Right kidney (tissue), 1 donor: ENCODE measurements around the gene KRTAP12-3.
"Not testable (repeated sequence)": the region's sequence is repeated elsewhere in the genome, so short reads cannot be mapped to it uniquely, and the experiment has no call there.

Source experiments
- DNase-seq: peaks from one replicate; pipeline ENCODE4 v3.0.0-alpha.2; 2016

Gene KRTAP12-3

GRCh38 chr21:44627181-44627822 is 30.4 kb upstream of the KRTAP12-3 start:
- not testable (repeated sequence) for DNase-seq

- not testable (repeated sequence) for DNase-seq
Measured at GRCh38 chr21:44627831-44628233, 29.9 kb upstream of the KRTAP12-3 start.

GRCh38 chr21:44628707-44629391 is 28.9 kb upstream of the KRTAP12-3 start:
- no peak for DNase-seq

GRCh38 chr21:44630440-44630839 is 27.3 kb upstream of the KRTAP12-3 start:
- no peak for DNase-seq

- no peak for DNase-seq
Measured at GRCh38 chr21:44632067-44632466, 25.7 kb upstream of the KRTAP12-3 start.

- no peak for DNase-seq
Measured at GRCh38 chr21:44636209-44637017, 21.3 kb upstream of the KRTAP12-3 start.

- no peak for DNase-seq
Measured at GRCh38 chr21:44637018-44637850, 20.5 kb upstream of the KRTAP12-3 start, which contains the start of gene KRTAP10-10. KRTAP10-10 (plus strand) TSS chr21:44637356; CDS start chr21:44637418, 62 bp downstream.

- not testable (repeated sequence) for DNase-seq
Measured at GRCh38 chr21:44637851-44638348, 19.8 kb upstream of the KRTAP12-3 start.

- DNase-seq, result not testable (repeated sequence)
Measured at GRCh38 chr21:44638506-44639330, 19.0 kb upstream of the KRTAP12-3 start.

GRCh38 chr21:44639331-44639655 is 18.4 kb upstream of the KRTAP12-3 start:
- DNase-seq, result no peak

GRCh38 chr21:44640761-44641160 is 17.0 kb upstream of the KRTAP12-3 start:
- DNase-seq, result no peak

- no peak for DNase-seq
Measured at GRCh38 chr21:44643741-44644310, 13.9 kb upstream of the KRTAP12-3 start.

- no peak for DNase-seq
Measured at GRCh38 chr21:44644878-44645277, 12.9 kb upstream of the KRTAP12-3 start.

- DNase-seq, result not testable (repeated sequence)
Measured at GRCh38 chr21:44646366-44647221, 11.1 kb upstream of the KRTAP12-3 start, which contains the start of gene KRTAP10-11. KRTAP10-11 (plus strand) TSS chr21:44646414; CDS start chr21:44646459, 45 bp downstream.

- DNase-seq, result no peak
Measured at GRCh38 chr21:44647222-44647552, 10.5 kb upstream of the KRTAP12-3 start.

- DNase-seq, result no peak
Measured at GRCh38 chr21:44648557-44649311, 9.0 kb upstream of the KRTAP12-3 start.

- DNase-seq, result no peak
Measured at GRCh38 chr21:44649521-44650100, 8.1 kb upstream of the KRTAP12-3 start.

- no peak for DNase-seq
Measured at GRCh38 chr21:44650265-44650972, 7.3 kb upstream of the KRTAP12-3 start.
